RPMI8226 (cell line): ENCODE results near the gene SLC27A3.
A peak's percentile ranks its signal among the peaks of the same experiment; 100 is the strongest.
"Not testable (repeated sequence)": the region's sequence is repeated elsewhere in the genome, so short reads cannot be mapped to it uniquely, and the experiment has no call there.

Experiments used
- DNase-seq: peaks from one replicate; pipeline ENCODE4 v3.0.0-alpha.2; 2015

The SLC27A3 gene

DNA sequence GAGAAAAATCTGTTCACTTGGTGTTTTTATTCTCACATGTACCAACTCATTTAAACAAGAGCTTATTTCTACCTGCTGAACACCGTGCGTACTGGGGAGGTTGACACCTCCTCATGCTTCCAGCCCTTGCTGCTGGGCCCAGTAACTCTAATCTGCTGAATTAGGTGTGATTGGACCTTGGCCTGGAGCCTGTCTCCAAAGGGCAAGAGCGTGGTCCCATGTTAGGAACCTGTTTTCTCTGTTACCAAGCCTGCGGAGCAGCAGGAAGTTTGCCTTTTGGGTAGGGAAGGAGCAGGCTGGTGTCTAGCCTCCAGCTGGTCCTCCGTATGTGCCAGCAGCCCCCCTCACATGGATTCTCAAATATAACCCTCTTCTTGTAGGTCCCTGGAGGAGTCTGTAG lies 10.9 kb upstream of the SLC27A3 start:
- DNase-seq, result no peak

DNA sequence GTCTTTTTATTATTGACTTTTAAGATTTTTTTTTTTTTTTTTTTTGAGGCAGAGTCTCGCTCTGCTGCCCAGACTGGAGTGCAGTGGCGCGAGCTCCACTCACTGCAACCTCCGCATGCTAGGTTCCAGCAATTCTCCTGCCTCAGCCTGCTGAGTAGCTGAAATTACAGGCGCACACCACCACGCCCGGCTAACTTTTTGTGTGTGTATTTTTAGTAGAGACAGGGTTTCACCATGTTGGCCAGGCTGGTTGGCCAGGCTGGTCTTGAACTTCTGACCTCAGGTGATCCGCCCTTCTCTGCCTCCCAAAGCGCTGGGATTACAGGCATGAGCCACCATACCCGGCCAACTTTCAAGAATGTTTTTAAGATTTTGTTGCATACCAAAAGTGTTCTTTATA lies 8.5 kb upstream of the SLC27A3 start:
- not testable (repeated sequence) for DNase-seq

DNA sequence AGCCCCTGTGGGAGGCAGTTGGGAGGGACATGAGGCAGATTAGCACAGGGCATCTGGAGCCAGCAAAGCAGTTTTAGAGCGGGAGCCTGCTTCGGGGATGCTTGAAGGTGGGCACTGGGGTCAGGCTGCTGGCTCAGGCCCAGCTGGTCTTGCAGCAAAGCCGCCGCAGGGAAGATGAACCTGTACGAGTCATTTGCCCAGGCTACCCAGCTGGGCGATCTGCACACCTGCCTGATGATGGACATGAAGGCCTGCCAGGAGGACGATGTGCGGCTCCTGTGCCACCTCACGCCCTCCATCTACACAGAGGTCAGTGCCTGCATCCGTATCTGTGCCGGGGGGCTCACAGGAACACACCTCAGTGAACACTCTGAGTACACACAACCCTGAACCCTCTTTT lies 7.7 kb upstream of the SLC27A3 start:
- no peak for DNase-seq

DNA sequence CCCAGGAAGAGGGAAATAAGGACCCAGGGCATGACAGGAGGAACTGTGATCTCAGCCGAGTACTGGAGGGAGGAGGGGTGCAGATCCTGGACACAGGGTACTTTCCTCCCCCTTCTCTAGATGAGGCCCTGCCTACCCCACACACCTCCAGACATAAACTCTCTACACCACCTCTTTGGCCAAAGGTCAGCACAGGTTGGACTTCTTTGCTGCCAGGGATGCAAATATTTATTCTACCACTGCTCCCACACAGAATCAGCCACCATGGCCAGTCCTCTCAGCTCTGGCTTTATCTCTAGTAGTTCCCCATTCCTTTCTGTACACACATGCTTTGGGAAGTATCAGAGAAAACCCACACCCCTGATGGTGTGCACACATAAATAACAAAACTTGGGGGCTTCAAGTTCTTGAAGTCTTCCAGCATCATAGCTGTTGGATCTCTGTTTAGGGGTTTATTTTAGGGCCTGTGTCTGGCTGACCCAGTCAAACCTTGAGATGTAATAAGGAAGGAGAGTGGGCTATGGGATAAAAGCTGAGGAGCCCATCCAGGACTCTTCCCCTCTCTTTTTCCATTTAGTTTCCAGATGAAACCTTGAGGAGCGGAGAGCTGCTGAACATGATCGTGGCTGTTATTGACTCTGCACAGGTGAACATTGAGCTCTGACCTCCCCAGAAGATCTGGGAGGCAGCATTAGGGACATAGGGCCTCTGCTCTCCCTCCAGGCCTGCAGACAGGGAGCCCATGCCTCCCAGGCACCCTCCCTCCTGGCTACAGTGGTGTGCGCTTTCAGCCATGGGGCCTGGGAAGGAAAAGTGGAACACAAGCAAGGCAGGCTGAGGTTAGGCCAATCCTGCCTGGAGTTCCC lies 6.7 kb upstream of the SLC27A3 start:
- DNase-seq, result no peak

DNA sequence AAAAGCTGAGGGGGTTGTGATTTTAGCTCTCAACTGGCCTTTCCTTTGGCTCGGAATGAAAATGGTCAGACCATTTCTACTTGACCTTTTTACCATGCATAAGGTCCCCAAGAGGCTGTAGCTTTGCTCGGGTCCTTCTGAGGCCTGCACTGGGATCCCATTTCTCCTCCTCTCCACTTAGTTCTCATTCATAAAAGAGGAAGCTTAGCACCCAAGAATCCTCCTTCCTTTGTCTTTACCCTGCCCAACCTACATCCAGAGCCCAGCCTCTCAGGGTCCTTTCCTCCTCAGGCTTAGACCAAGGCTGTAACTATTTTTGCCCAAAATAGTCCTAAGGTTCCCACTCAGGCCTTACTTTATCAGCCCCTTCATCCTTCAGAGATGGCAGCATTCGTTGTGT lies 6.0 kb upstream of the SLC27A3 start:
- no peak for DNase-seq

DNA sequence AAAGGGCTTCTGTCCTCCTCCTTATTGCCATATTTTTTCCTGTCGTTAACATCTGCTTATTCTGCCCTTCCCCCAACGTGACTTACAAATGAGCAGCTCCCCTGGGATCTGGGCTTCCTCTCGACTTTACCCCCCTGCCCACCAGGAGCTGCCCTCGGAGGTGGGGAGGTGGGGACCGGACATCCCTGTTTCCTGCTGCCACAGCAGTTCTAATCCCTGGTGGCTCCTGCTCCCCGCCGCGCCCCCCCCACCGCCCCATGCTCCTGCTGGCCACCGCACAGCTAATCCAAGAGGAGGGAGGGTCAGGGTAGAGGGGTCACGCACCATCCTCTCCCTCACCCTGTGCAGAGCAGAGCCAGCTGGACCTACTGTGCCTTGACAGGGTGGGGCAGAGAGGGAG lies 4.4 kb upstream of the SLC27A3 start:
- no peak for DNase-seq

DNA sequence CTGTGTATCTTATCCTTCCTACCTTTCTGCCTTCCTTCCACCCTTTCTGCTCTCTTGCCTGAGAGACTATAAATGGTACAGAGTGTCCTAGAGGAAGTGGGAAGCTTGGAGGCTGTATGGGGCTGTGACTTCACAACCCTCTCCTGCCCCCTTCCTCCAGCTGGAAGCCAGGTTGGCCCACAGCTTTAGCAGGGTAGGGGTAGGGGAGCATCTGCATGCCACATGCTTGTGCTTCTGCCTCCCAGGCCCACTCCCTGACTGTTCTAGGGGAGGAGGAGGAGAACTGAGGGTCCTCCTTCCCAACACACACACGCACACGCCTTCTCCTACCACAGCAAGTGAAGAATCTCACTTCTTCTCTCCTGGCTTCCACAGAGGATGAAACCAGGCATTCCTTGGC lies 3.9 kb upstream of the SLC27A3 start:
- no peak for DNase-seq

DNA sequence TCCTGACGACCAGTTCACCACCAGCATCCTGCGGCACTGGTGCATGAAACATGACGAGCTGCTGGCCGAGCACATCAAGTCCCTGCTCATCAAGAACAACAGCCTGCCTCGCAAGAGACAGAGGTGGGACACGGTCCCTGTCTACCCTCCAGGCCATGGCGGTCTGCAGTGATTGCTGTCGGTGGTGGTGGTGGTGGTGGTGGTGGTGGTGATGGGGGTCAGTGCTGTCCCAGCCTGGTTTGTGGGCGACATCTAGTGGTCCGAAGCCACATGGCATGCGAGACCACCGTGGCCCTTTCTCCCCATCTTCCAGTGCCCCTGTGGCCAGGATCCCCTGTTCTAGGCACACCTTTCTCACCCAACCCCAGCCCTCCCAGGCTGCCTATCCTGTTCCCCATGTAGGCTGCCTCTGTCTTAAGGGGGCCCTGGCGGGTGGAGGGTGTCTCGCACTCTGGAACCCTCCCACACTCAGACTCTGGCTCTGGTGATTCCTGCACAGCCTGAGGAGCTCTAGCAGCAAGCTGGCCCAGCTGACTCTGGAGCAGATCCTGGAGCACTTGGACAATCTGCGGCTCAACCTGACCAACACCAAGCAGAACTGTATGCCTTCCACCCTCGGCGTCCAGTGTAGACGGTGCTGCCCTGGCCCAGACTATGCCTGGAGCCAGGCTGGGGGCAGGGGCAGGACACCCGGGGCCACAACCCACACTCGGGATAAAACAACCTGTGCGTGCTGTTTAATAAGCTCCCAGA lies 3.2 kb upstream of the SLC27A3 start:
- no peak for DNase-seq

DNA sequence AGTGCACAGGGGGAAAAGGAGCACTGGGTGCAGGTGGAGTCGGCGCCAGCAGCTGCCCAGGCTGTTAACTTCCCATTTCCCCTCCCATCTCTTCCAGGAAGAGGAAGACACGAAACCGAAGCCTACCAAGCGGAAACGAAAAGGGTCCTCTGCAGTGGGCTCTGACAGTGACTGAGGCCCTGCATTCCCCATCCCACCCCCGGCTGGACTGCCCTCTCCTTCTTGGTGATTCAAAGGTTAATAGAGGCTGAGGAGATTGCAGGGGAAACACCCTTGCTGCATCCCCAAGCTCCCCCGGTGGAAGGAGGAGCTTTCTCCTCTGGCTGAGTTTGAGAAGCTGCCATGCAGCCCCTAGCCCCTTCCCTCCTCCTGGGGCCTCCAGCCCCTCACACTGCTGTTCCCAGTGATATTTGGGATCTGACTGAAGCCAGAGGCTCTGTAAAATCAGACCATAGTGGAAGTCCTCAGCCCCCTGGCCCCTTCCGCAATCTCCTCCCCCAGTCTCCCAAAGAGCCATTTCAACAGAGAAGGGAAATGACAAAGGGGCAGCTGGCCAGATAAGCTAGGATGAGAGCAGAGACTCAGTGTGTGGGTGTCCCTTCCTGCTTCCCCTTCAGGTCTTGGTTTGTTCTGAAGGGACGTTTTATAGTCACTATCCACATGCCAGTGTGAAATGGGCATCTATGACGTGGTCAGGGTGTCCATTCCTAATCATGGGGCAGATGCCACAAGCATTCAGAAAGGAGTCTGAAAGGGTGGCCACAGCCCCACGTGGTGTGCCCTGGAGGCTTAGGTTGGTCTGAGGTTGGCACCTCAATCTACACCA lies 1.9 kb upstream of the SLC27A3 start:
- no peak for DNase-seq

DNA sequence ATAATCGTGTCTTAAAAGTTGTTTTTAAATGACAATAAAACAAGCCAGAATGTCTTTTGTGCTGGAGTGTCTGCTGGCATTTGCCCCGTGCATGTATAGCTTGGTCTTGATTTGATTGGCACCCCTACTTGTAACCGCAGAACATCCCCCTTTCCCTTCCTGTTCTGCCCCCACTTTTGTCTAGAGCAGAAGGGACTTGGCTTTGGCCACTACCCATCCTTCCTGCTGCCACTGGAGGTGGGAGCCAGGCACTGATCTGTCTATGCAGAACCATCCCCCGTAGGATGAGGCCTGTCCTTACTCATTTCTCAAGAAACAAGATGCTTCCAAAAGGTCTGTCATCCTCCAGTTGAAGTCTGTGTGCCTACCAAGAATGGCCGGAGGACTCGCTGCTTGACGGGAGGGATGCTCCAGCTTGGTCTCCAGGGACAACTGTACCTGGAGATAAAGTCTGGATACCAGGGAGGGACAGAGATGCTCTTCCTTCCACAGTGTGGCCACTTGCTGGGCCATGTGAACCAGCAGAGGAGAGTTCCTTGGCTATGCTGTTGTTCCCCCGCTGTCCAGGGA lies 1.1 kb upstream of the SLC27A3 start:
- DNase-seq, result no peak

DNA sequence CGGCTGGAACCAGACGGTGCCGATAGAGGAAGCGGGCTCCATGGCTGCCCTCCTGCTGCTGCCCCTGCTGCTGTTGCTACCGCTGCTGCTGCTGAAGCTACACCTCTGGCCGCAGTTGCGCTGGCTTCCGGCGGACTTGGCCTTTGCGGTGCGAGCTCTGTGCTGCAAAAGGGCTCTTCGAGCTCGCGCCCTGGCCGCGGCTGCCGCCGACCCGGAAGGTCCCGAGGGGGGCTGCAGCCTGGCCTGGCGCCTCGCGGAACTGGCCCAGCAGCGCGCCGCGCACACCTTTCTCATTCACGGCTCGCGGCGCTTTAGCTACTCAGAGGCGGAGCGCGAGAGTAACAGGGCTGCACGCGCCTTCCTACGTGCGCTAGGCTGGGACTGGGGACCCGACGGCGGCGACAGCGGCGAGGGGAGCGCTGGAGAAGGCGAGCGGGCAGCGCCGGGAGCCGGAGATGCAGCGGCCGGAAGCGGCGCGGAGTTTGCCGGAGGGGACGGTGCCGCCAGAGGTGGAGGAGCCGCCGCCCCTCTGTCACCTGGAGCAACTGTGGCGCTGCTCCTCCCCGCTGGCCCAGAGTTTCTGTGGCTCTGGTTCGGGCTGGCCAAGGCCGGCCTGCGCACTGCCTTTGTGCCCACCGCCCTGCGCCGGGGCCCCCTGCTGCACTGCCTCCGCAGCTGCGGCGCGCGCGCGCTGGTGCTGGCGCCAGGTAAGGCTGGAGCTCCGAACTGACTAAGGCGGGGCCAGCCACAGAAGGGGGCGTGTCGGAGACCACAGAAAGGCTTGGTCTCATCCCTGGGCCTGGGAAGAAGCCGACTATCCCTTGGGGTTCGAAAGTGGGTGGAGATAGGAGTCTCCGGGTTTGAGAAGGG lies 486 bp downstream of the SLC27A3 start:
- DNase-seq, result peak; percentile 84

DNA sequence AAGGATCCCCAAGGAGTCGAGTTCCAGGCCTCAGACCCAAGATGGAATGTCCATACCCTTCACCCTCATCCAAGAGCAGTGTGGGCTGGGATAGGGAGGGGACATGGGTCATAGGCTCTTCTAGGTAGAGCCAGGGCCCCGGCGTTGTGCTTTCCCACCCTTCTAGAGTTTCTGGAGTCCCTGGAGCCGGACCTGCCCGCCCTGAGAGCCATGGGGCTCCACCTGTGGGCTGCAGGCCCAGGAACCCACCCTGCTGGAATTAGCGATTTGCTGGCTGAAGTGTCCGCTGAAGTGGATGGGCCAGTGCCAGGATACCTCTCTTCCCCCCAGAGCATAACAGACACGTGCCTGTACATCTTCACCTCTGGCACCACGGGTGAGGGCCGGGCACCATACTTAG lies 1.1 kb downstream of the SLC27A3 start:
- no peak for DNase-seq

DNA sequence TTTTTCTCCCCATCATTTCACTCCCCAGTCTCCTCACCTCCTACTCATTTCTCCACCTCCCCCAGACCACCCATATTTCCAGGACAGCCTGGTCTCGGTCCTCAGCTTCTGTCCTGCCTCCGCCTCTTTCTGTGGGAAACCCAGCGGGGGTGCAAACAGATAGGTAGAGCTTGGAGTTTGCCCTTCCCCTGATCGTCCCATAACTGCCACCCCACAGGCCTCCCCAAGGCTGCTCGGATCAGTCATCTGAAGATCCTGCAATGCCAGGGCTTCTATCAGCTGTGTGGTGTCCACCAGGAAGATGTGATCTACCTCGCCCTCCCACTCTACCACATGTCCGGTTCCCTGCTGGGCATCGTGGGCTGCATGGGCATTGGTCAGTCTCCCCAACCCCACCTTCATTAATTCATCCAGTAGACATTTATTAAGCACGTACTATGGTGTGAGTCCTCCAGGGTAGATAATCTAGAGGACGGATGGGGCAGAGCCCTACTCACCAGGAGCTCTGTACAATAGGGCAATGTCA lies 1.7 kb downstream of the SLC27A3 start:
- no peak for DNase-seq

DNA sequence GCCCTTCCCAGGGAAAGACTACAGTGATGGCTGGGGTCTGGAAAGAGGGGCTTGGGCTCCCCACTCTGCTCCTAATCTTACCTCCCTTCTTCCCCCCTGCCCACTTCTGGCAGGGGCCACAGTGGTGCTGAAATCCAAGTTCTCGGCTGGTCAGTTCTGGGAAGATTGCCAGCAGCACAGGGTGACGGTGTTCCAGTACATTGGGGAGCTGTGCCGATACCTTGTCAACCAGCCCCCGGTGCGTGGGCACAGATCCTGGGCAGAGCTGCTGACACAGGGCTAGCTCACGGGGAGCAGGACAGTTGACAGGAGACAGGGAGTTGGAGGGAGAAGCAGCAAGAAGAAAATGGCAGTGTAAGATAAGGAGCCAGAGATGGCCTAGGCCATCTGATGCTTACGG lies 2.4 kb downstream of the SLC27A3 start:
- no peak for DNase-seq

DNA sequence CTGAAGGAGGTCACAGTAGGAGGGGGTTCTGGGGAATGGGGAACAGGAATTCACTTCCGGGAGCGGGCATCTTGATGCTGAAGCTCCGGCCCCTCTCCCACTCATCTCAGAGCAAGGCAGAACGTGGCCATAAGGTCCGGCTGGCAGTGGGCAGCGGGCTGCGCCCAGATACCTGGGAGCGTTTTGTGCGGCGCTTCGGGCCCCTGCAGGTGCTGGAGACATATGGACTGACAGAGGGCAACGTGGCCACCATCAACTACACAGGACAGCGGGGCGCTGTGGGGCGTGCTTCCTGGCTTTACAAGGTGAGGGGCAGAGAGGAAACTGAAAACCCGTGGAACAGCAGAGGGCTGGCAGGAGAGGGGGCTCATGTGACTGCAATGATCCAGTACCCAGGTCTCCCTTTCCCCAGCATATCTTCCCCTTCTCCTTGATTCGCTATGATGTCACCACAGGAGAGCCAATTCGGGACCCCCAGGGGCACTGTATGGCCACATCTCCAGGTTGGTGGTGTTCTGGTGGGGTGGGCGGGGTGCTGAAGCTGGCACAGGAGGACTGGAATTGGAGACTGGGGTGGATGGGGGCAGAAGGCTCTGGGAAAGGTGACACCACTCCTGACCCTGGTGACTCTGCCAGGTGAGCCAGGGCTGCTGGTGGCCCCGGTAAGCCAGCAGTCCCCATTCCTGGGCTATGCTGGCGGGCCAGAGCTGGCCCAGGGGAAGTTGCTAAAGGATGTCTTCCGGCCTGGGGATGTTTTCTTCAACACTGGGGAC lies 3.0 kb downstream of the SLC27A3 start:
- DNase-seq, result no peak

DNA sequence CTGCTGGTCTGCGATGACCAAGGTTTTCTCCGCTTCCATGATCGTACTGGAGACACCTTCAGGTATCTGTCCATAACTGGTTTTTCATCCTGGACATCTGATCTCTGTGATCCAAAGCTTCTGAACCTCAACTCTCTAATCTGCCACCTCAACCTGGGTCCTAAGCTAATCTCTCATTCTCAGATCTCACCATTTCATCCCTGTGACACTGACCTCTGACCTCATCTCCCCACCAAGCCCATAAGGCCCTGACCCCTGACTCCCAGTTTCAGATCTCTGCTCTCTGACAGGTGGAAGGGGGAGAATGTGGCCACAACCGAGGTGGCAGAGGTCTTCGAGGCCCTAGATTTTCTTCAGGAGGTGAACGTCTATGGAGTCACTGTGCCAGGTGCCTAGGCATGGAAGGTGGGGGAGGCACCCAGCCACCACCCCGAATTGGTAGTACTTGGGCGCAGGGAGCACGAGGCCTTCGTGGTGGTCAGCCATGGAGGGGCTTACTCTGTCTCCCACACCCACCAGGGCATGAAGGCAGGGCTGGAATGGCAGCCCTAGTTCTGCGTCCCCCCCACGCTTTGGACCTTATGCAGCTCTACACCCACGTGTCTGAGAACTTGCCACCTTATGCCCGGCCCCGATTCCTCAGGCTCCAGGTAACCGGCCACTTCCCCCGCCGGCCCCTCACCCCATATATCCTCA lies 3.8 kb downstream of the SLC27A3 start:
- DNase-seq, result no peak

DNA sequence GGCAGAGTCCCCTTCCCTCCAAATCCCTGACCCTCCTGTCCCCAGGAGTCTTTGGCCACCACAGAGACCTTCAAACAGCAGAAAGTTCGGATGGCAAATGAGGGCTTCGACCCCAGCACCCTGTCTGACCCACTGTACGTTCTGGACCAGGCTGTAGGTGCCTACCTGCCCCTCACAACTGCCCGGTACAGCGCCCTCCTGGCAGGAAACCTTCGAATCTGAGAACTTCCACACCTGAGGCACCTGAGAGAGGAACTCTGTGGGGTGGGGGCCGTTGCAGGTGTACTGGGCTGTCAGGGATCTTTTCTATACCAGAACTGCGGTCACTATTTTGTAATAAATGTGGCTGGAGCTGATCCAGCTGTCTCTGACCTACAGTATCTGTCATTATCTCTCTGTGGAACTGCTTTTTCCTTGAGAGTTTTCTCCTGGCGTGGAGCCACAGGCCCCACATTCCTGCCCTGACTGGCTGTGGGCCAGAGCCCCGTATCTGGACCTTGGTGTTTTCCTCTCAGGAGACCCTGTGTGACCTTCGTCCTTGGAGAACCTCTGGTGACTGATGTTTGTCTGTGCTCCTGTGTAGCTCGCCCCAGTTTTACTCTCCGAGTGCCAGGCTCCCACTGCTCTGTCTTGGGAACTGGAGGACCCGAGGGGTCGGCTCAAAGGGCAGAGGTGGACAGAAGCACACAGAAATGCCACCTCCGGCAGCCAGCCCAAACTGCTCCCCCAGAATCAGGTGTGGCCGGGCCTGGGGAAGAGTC lies 4.8 kb downstream of the SLC27A3 start:
- DNase-seq, result peak; percentile 71

DNA sequence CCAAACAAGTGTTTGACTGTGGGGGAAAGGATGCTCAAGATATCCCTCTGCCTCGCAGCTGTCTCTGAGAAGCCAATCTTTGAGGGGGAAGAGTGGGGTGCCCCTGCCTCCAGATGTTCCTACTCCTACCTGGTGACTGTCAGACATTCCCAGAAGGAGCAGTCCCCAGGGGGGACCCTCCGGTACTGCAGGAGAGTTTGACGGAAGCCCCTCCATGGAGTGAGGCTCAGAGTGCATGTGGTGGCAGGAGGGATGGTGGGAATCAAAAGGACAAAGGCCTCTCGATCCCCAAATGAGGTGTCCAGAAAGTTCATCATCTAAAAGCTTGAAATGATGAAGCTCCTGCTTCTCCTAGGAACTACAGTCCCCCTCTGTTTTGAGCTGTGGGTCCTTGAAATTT lies 5.3 kb downstream of the SLC27A3 start:
- no peak for DNase-seq

DNA sequence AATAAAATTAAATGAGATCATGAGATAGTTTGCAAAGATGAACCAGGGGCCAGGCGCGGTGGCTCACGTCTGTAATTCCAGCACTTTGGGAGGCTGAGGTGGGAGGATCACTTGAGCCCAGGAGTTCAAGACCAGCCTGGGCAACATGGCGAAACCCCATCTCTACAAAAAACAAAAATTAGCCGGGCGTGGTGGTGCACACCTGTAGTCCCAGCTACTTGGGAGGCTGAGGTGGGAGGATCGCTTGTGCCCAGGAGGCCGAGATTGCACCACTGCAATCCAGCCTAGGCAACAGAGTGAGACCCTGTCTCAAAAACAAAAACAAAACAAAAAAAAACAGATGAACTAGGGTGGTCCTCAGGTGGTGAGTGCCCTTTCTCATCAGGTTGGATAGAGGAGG lies 7.4 kb downstream of the SLC27A3 start:
- DNase-seq, result not testable (repeated sequence)
